Neural cell (in vitro differentiated cells): ENCODE results near the gene ASMT. TPM values are rescaled to one million over a fixed set of nuclear protein-coding genes. Genes with fewer than 3 reads are reported as not detected.

Experiments used
- H2AFZ ChIP-seq: fragments of 200-600, 300-800 bp; sonication (generic), shearing (Covaris generic); 2 replicates; pipeline ENCODE4 v1.6.0; 2014; ENCODE audit warnings: low read depth, mild to moderate bottlenecking, antibody characterized with exemption, low read length, moderate library complexity
- H3F3A ChIP-seq: fragments of 200-600 bp; shearing (Covaris generic); 2 replicates; pipeline ENCODE4 v1.6.1; 2016; ENCODE audit warnings: mild to moderate bottlenecking, moderate library complexity, mixed read lengths, antibody characterized with exemption, low read length; ENCODE audit not compliant: insufficient read depth, poor library complexity, severe bottlenecking
- H3K27ac ChIP-seq: fragments of 200-600, 300-800 bp; sonication (generic), shearing (Covaris generic); 2 replicates; pipeline ENCODE4 v1.5.1; 2014; ENCODE audit warnings: mild to moderate bottlenecking, low read length, moderate library complexity
- H3K27me3 ChIP-seq: fragments of 300-800, 200-600 bp; sonication (generic), shearing (Covaris generic); 2 replicates; pipeline ENCODE4 v1.6.0; 2014; ENCODE audit warnings: mild to moderate bottlenecking, low read depth, low read length, moderate library complexity; ENCODE audit not compliant: insufficient read depth
- H3K36me3 ChIP-seq: fragments of 300-800, 200-600 bp; sonication (generic), shearing (Covaris generic); 2 replicates; pipeline ENCODE4 v1.5.1; 2014; ENCODE audit warnings: mild to moderate bottlenecking, antibody characterized with exemption, low read length, moderate library complexity; ENCODE audit not compliant: insufficient read depth
- H3K4me2 ChIP-seq: fragments of 300-800, 200-600 bp; sonication (generic), shearing (Covaris generic); 2 replicates; pipeline ENCODE4 v1.6.0; 2014; ENCODE audit warnings: mild to moderate bottlenecking, low read length
- H3K4me3 ChIP-seq: fragments of 300-800, 200-600 bp; sonication (generic), shearing (Covaris generic); 2 replicates; pipeline ENCODE4 v1.5.1; 2014; ENCODE audit warnings: mild to moderate bottlenecking, low read length, moderate library complexity
- H3K79me2 ChIP-seq: fragments of 200-600 bp; shearing (Covaris generic); replicated peaks from 2 replicates; pipeline ENCODE4 v1.6.0; 2014; ENCODE audit warnings: mild to moderate bottlenecking, low read length, moderate library complexity; ENCODE audit not compliant: insufficient read depth
- H3K9ac ChIP-seq: fragments of 300-800, 200-600 bp; sonication (generic), shearing (Covaris generic); 2 replicates; pipeline ENCODE4 v1.6.1; 2016; ENCODE audit warnings: mild to moderate bottlenecking, low read length, mixed read lengths
- H3K9me2 ChIP-seq: fragments of 200-600 bp; shearing (Covaris generic); 2 replicates; pipeline ENCODE4 v1.6.1; 2016; ENCODE audit warnings: mild to moderate bottlenecking, low read length, mixed read lengths; ENCODE audit not compliant: insufficient read depth
- H3K9me3 ChIP-seq: fragments of 200-600, 300-800 bp; sonication (generic), shearing (Covaris generic); 2 replicates; pipeline ENCODE4 v1.6.1; 2016; ENCODE audit warnings: mild to moderate bottlenecking, mixed run types, low read length, moderate library complexity, mixed read lengths
- H4K20me1 ChIP-seq: fragments of 200-600 bp; shearing (Covaris generic); 2 replicates; pipeline ENCODE4 v1.6.1; 2016; ENCODE audit warnings: mild to moderate bottlenecking, mixed run types; ENCODE audit not compliant: insufficient read depth
- CTCF ChIP-seq: fragments of 450-650 bp; IDR thresholded peaks from 2 replicates; pipeline ENCODE4 v1.5.1; 2014; ENCODE audit warnings: antibody characterized with exemption, mild to moderate bottlenecking, moderate library complexity; ENCODE audit not compliant: poor library complexity, severe bottlenecking
- EP300 ChIP-seq: fragments of 450-650 bp; conservative IDR thresholded peaks from 2 replicates; pipeline ENCODE4 v1.6.1; 2014; ENCODE audit warnings: antibody characterized with exemption, mild to moderate bottlenecking, moderate library complexity; ENCODE audit not compliant: poor library complexity, severe bottlenecking
- EZH2 ChIP-seq: fragments of 200-600, 300-800 bp; shearing (Covaris generic), sonication (generic); IDR thresholded peaks from 2 replicates; pipeline ENCODE4 v1.6.1; 2014; ENCODE audit warnings: antibody characterized with exemption, low read length, borderline replicate concordance, mild to moderate bottlenecking; ENCODE audit not compliant: insufficient read depth, poor library complexity, severe bottlenecking
- MXI1 ChIP-seq: fragments of 450-650 bp; conservative IDR thresholded peaks from 2 replicates; pipeline ENCODE4 v1.6.1; 2014; ENCODE audit warnings: antibody characterized with exemption, mild to moderate bottlenecking; ENCODE audit not compliant: poor library complexity, severe bottlenecking
- POLR2AphosphoS5 ChIP-seq: IDR thresholded peaks from 2 replicates; pipeline ENCODE4 v1.6.1; 2012
- RAD21 ChIP-seq: fragments of 450-650 bp; conservative IDR thresholded peaks from 2 replicates; pipeline ENCODE4 v1.6.1; 2014; ENCODE audit warnings: antibody characterized with exemption, mild to moderate bottlenecking, moderate library complexity
- REST ChIP-seq: IDR thresholded peaks from 2 replicates; pipeline ENCODE4 v1.6.1; 2012; ENCODE audit warnings: borderline replicate concordance
- SMC3 ChIP-seq: fragments of 450-650 bp; conservative IDR thresholded peaks from 2 replicates; pipeline ENCODE4 v1.6.1; 2014; ENCODE audit warnings: antibody characterized with exemption, mild to moderate bottlenecking, moderate library complexity; ENCODE audit not compliant: poor library complexity
- TAF1 ChIP-seq: IDR thresholded peaks from 2 replicates; pipeline ENCODE4 v1.6.1; 2012; ENCODE audit warnings: low read depth
- polyA plus RNA-seq: library from polyadenylated mRNA; depleted of rRNA; stranded (reverse); fragments of >200 nt; gene quantifications from 2 replicates; pipeline ENCODE4 v1.2.3, GENCODE V29; 2014

ASMT gene
- polyA plus RNA-seq, 1 donor from 2014 or later: 1.8 TPM

- Histone ChIP-seq H4K20me1 (peaks cover 2% of the 10 kb centered on the region), H3K79me2 (peaks cover 20% of the 10 kb centered on the region), H3F3A (no peaks in the 10 kb centered on the region), H3K4me3 (no peak overlapping the region), H3K36me3 (peaks cover 10% of the 10 kb centered on the region), H3K9me3 (no peaks in the 10 kb centered on the region), H3K27ac (no peak overlapping the region), H3K9ac (no peak overlapping the region), H3K4me2 (no peak overlapping the region), H2AFZ (no peak overlapping the region), H3K27me3 (no peaks in the 10 kb centered on the region), H3K9me2 (no peaks in the 10 kb centered on the region)
- TF ChIP-seq EZH2 (no peak), CTCF (no peak)
These were observed 17.4 kb upstream of the ASMT start for GRCh38 chrX:1597345-1598020.

GRCh38 chrX:1598021-1598875 is 16.6 kb upstream of the ASMT start:
- Histone ChIP-seq H3K9me3 (no peaks in the 10 kb centered on the region), H3K36me3 (peaks cover 10% of the 10 kb centered on the region), H3K9me2 (no peaks in the 10 kb centered on the region), H3K79me2 (peaks cover 12% of the 10 kb centered on the region), H3F3A (no peaks in the 10 kb centered on the region), H3K4me3 (no peak overlapping the region), H2AFZ (no peak overlapping the region), H3K27ac (no peak overlapping the region), H3K27me3 (no peaks in the 10 kb centered on the region), H4K20me1 (no peaks in the 10 kb centered on the region), H3K9ac (no peak overlapping the region), H3K4me2 (no peak overlapping the region)
- no peak for TF ChIP-seq POLR2AphosphoS5
- TF ChIP-seq SMC3: no peak
- no peak for TF ChIP-seq CTCF
- TF ChIP-seq MXI1: no peak
- TF ChIP-seq RAD21: no peak
- no peak for TF ChIP-seq EP300
- TF ChIP-seq EZH2: no peak
- no peak for TF ChIP-seq REST
- no peak for TF ChIP-seq TAF1
